Epithelial cell of proximal tubule (primary cell): ENCODE data around the gene BCL6. TPM values are rescaled to one million over a fixed set of nuclear protein-coding genes. Genes with fewer than 3 reads are reported as not detected.

Experiments used
- DNase-seq: peaks from one replicate; pipeline ENCODE4 v3.0.0-alpha.2; 2011; ENCODE audit warnings: low read depth
- H3K4me3 ChIP-seq: 2 replicates; pipeline ENCODE4 v1.5.1; 2011; ENCODE audit warnings: low read depth, mild to moderate bottlenecking, low read length
- CTCF ChIP-seq: conservative IDR thresholded peaks from 2 replicates; pipeline ENCODE4 v1.5.1; 2012; ENCODE audit warnings: low read depth, mild to moderate bottlenecking, low read length
- total RNA-seq: library from RNA; depleted of rRNA; stranded (reverse); fragments of >200 nt; gene quantifications from 2 replicates; pipeline ENCODE4 v1.2.3, GENCODE V29; 2015

Gene BCL6
- total RNA-seq, 1 donor from 2014 or later, result 7.0 TPM

- H3K4me3 ChIP-seq, result peak overlapping the region; percentile 74
- no peak for TF ChIP-seq CTCF
- DNase-seq, result no peak
Measured at GRCh38 chr3:187742351-187743171, 2.7 kb downstream of the BCL6 start.

- TF ChIP-seq CTCF, result peak; percentile 91
- no peak for DNase-seq
- H3K4me3 ChIP-seq, result peak overlapping the region; percentile 74
Measured at GRCh38 chr3:187741403-187742350, 3.6 kb downstream of the BCL6 start.

GRCh38 chr3:187740421-187741399 is 4.6 kb downstream of the BCL6 start:
- H3K4me3 ChIP-seq, result peak overlapping the region; percentile 74
- TF ChIP-seq CTCF, result peak; percentile 77
- no peak for DNase-seq

- peak overlapping the region; percentile 74 for H3K4me3 ChIP-seq
- peak; percentile 94 for TF ChIP-seq CTCF
- DNase-seq, result no peak
Measured at GRCh38 chr3:187739561-187740332, 5.5 kb downstream of the BCL6 start.

GRCh38 chr3:187739094-187739560 is 6.1 kb downstream of the BCL6 start:
- TF ChIP-seq CTCF, result no peak
- peak overlapping the region; percentile 74 for H3K4me3 ChIP-seq
- no peak for DNase-seq
